HepG2 (cell line): ENCODE data around the gene PRKCG. TPM values are rescaled to one million over a fixed set of nuclear protein-coding genes. Genes with fewer than 3 reads are reported as not detected.

Source experiments
- ATAC-seq: fragments of 200-7000 bp; cut with Tn5 transposase; 3 replicates; pipeline ENCODE4 v1.9.1; 2020; ENCODE audit warnings: mild to moderate bottlenecking, moderate library complexity
- BruUV-seq: library from RNA; stranded (reverse); fragments of 400-500 nt; replicated peaks from 2 replicates; lab custom pipeline; 2021; lab: Mats Ljungman, UMichigan
- CTCF ChIA-PET: fragments of 300-600 bp; formaldehyde crosslinking; extraction: SDS; loops from one replicate; lab custom pipeline; 2021; ENCODE audit warnings: low total read pairs, inconsistent platforms, low intra/inter-chr PET ratio; lab: Yijun Ruan, JAX
- POLR2A ChIA-PET: fragments of 350-600 bp; sonication (Branson Sonifier 250); formaldehyde crosslinking; loops from one replicate; lab custom pipeline; 2020; ENCODE audit warnings: antibody characterized with exemption, inconsistent platforms; lab: Yijun Ruan, JAX
- DNase-seq: peaks from one replicate; pipeline ENCODE4 v3.0.0-alpha.2; 2015; ENCODE audit warnings: low spot score
- FAIRE-seq: peaks from 3 replicates; lab custom pipeline; 2011; peaks lifted over from hg19 to GRCh38; lab: Jason Lieb, UNC
- H2AFZ ChIP-seq: one replicate; pipeline ENCODE4 v1.6.1; 2011; ENCODE audit warnings: low read length, inconsistent platforms
- H3K27ac ChIP-seq: fragments of 300-600 bp; 3 replicates; pipeline ENCODE4 v1.8.0; 2011; ENCODE audit warnings: mixed run types, mild to moderate bottlenecking, mixed read lengths, low read length, inconsistent platforms; ENCODE audit not compliant: insufficient read depth; ENCODE audit errors: extremely low read length
- H3K27me3 ChIP-seq, 2 experiments: fragments of 200-600 bp in 1 of 2; 2 replicates in 1 of 2; 3 replicates in 1 of 2; pipeline versions ENCODE4 v1.6.0 to v1.8.0; 2011; ENCODE audit warnings: low read length in 2 of 2, mild to moderate bottlenecking in 2 of 2, moderate library complexity in 2 of 2, inconsistent platforms in 1 of 2; ENCODE audit not compliant: insufficient read depth in 2 of 2, control insufficient read depth in 1 of 2
- H3K36me3 ChIP-seq, 2 experiments: fragments of 200-600 bp in 1 of 2; replicated peaks in 1 of 2; 2 replicates in 1 of 2; 3 replicates in 1 of 2; pipeline versions ENCODE4 v1.5.1 to v1.8.0; 2011; ENCODE audit warnings: low read length in 2 of 2, inconsistent platforms in 1 of 2; ENCODE audit not compliant: insufficient read depth in 2 of 2, control insufficient read depth in 1 of 2
- H3K4me1 ChIP-seq: 2 replicates; pipeline ENCODE4 v1.5.1; 2012; ENCODE audit warnings: low read length, inconsistent platforms; ENCODE audit not compliant: insufficient read depth
- H3K4me2 ChIP-seq: 2 replicates; pipeline ENCODE4 v1.6.0; 2011; ENCODE audit warnings: low read depth, low read length, inconsistent platforms
- H3K4me3 ChIP-seq, 3 experiments: fragments of 200-600 bp in 1 of 3; sonication (generic), shearing (Covaris generic) in 1 of 3; replicated peaks in 1 of 3; 2 replicates each; pipeline ENCODE4 v1.5.1; 2011 to 2016; ENCODE audit warnings: low read length in 3 of 3, inconsistent platforms in 2 of 3, low read depth in 2 of 3, mild to moderate bottlenecking in 2 of 3, control low read depth in 1 of 3, mixed read lengths in 1 of 3; ENCODE audit not compliant: insufficient read depth in 1 of 3
- H3K79me2 ChIP-seq: one replicate; pipeline ENCODE4 v1.6.1; 2011; ENCODE audit warnings: low read length, inconsistent platforms; ENCODE audit not compliant: insufficient read depth
- H3K9ac ChIP-seq: 2 replicates; pipeline ENCODE4 v1.6.0; 2011; ENCODE audit warnings: mild to moderate bottlenecking, low read depth, low read length, inconsistent platforms; ENCODE audit not compliant: insufficient read depth
- H3K9me3 ChIP-seq: 2 replicates; pipeline ENCODE4 v1.5.1; 2012; ENCODE audit warnings: mild to moderate bottlenecking, low read length
- H4K20me1 ChIP-seq: 2 replicates; pipeline ENCODE4 v1.6.0; 2011; ENCODE audit warnings: inconsistent platforms, mild to moderate bottlenecking, low read length, moderate library complexity; ENCODE audit not compliant: insufficient read depth
- ETV5 ChIP-seq: IDR thresholded peaks from 2 replicates; pipeline ENCODE4 v1.6.1; 2018; ENCODE audit warnings: missing biosample characterization, missing genetic modification reagents, inconsistent platforms, borderline replicate concordance
- HOXD1 ChIP-seq: sonication (generic); formaldehyde crosslinking; IDR thresholded peaks from 2 replicates; pipeline ENCODE4 v1.5.0; 2020; ENCODE audit warnings: missing genetic modification reagents
- TARDBP ChIP-seq: sonication (generic); formaldehyde crosslinking; IDR thresholded peaks from 2 replicates; pipeline ENCODE4 v1.8.0; 2022; ENCODE audit warnings: mild to moderate bottlenecking, missing genetic modification reagents
- ZNF577 ChIP-seq: sonication (generic); formaldehyde crosslinking; IDR thresholded peaks from 2 replicates; pipeline ENCODE4 v1.4.0; 2020; ENCODE audit warnings: mild to moderate bottlenecking, low read depth, missing genetic modification reagents, borderline replicate concordance
- WGBS: methylation state at CpG from one replicate; pipeline ENCODE4 v1.1.6; 2017; ENCODE audit warnings: low lambda C conversion rate; 5-methylcytosine and 5-hydroxymethylcytosine counted together
- in situ Hi-C: cut with HindIII; loops from 2 replicates; pipeline ENCODE4 v1.10.0; 2017; ENCODE audit warnings: low pct_unique_long_range_greater_than_20kb; ENCODE audit not compliant: extremely low pct_ligation_motif_present
- intact Hi-C: fragments of 100-400 bp; cut with micrococcal nuclease; formaldehyde crosslinking; loops from one replicate; pipeline ENCODE4 v1.10.0; 2022; ENCODE audit not compliant: unreplicated experiment
- polyA plus RNA-seq, 8 experiments: library from polyadenylated mRNA; depleted of rRNA in 3 of 8; stranded (reverse) in 7 of 8; unstranded in 1 of 8; fragments of >200 nt; fragmentation: Illumina TruSeq in 4 of 8; extraction: Trizol in 4 of 8; gene quantifications; 2 replicates each; pipeline versions ENCODE4 v1.2.1 to v1.2.3, GENCODE V29; 2011 to 2016; ENCODE audit warnings: low read depth in 4 of 8, missing spikeins in 1 of 8, mixed read lengths in 1 of 8; ENCODE audit not compliant: insufficient read depth in 1 of 8
- total RNA-seq, 5 experiments: library from RNA; depleted of rRNA; stranded (reverse); fragments of >200 nt; fragmentation: Illumina TruSeq; extraction: Trizol; gene quantifications; 2 replicates each; pipeline ENCODE4 v1.2.3, GENCODE V29; 2016; ENCODE audit warnings: low read depth in 1 of 5
- TF ChIP-seq, protein P1 (sequence below): sonication (generic); formaldehyde crosslinking; IDR thresholded peaks from 2 replicates; pipeline ENCODE4 v1.8.0; 2022; ENCODE audit warnings: missing genetic modification reagents, mild to moderate bottlenecking, inconsistent platforms, borderline replicate concordance

PRKCG gene
- total and polyA plus RNA-seq, 2 of the 13 experiments (the other 11 are each of a cell fraction or from before 2014, with no cell fraction given): 0.02 to 0.03 TPM

- TF ChIP-seq, protein P1, sequence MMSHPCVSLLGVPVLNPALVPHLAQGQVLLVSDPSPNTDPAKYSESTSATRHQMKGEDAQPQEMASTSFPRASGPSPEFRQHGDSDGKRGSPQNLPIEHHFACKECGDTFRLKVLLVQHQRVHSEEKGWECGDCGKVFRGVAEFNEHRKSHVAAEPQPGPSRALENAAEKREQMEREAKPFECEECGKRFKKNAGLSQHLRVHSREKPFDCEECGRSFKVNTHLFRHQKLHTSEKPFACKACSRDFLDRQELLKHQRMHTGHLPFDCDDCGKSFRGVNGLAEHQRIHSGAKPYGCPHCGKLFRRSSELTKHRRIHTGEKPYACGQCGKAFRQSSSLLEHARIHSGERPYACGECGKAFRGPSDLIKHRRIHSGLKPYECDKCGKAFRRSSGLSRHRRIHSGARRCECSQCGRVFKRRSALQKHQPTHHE: no peak
- TF ChIP-seq ZNF577 (CRISPR knock-in tag) (no peak), HOXD1 (no peak), TARDBP (CRISPR knock-in tag) (no peak)
- TF ChIP-seq, all 625 proteins: peak for 0
These were observed 34.4 kb upstream of the PRKCG start (continued) for GRCh38 chr19:53847555-53847954.

DNA sequence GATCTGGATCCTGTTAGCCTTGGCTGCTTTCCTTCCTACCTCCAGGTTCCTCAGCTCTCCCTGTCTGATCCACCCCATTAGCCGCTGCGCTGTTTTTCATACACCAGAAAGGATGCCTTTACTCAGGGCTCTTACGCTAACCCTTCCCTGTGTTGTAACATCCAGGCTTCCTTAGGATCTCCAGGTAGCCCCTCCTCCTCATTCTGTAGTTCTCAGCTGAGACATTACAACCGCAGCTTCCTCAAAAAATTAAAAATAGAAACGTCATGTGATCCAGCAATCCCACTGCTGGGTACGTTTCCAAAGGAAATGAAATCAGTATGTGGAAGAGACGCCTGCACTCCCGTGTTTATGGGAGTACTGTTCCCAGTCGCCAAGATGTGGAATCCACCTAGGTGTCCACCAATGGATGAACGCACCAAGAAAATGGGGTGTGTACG, 32.7 kb upstream of the PRKCG start:
- TF ChIP-seq ETV5 (CRISPR knock-in tag): no peak
- in situ Hi-C loops (no loop called here), intact Hi-C loops (no loop called here)
- Histone ChIP-seq H3K27me3 (peaks cover 0 to 3% of the 10 kb centered on the region in 2 experiments; a peak in 2 of 5 replicates), H2AFZ (no peak overlapping the region), H3K4me3 (no peak overlapping the region), H3K27ac (no peak overlapping the region), H3K36me3 (no peaks in the 10 kb centered on the region), H3K79me2 (no peaks in the 10 kb centered on the region), H4K20me1 (no peaks in the 10 kb centered on the region), H3K9me3 (no peaks in the 10 kb centered on the region), H3K4me1 (peaks cover 30% of the 10 kb centered on the region), H3K4me2 (no peak overlapping the region), H3K9ac (no peak overlapping the region)
- ChIA-PET POLR2A (no interaction called here), CTCF (no interaction called here)
- BruUV-seq: no TSS peak
- no peak for FAIRE-seq
- WGBS: 72% methylated on average over 11 of the region's 11 CpGs
- DNase-seq: no peak
- ATAC-seq: no peak
